Measurements from ENCODE around the gene TRAT1.
A peak's percentile ranks its signal among the peaks of the same experiment; 100 is the strongest.

TRAT1 gene

DNA sequence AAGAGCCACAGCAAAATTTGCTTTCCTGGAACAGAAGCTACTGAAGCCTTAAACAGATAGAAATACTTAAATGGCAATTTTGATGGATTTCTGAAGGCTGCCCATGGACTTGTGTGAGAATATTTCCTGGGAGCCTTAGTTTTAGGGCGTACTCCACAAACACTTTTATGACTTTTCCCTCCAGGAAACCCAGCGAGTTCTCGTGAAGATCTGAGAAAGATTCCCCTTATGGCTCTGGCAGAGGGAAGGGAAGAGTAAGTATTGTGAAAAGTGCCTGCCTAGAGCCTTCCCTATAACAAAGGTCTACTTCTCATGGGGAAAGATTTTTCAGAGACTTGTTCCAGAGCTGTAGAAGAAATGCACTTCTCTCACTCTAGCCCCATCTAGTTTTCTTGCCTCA, 31.1 kb upstream of the TRAT1 start:
- no peak overlapping the region for H3K4me3 ChIP-seq (IDR thresholded peaks at IDR 0.05; ENCODE audit: insufficient read depth, low read depth, low read length)
- H3K36me3 ChIP-seq (ENCODE audit: insufficient read depth), result no peaks in the 10 kb centered on the region
- no peaks in the 10 kb centered on the region for H4K20me1 ChIP-seq (ENCODE audit: insufficient read depth)
- no peak overlapping the region for H3K9ac ChIP-seq
- TF ChIP-seq, protein P1, sequence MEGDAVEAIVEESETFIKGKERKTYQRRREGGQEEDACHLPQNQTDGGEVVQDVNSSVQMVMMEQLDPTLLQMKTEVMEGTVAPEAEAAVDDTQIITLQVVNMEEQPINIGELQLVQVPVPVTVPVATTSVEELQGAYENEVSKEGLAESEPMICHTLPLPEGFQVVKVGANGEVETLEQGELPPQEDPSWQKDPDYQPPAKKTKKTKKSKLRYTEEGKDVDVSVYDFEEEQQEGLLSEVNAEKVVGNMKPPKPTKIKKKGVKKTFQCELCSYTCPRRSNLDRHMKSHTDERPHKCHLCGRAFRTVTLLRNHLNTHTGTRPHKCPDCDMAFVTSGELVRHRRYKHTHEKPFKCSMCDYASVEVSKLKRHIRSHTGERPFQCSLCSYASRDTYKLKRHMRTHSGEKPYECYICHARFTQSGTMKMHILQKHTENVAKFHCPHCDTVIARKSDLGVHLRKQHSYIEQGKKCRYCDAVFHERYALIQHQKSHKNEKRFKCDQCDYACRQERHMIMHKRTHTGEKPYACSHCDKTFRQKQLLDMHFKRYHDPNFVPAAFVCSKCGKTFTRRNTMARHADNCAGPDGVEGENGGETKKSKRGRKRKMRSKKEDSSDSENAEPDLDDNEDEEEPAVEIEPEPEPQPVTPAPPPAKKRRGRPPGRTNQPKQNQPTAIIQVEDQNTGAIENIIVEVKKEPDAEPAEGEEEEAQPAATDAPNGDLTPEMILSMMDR (conservative IDR thresholded peaks at IDR 0.05; ENCODE audit: low read depth, low read length), result no peak
- no peak overlapping the region for H2AFZ ChIP-seq (ENCODE audit: low read depth)
- H3K27ac ChIP-seq, result no peak overlapping the region
- no peaks in the 10 kb centered on the region for H3K4me1 ChIP-seq (ENCODE audit: low read depth, poor library complexity, severe bottlenecking)
- no peaks in the 10 kb centered on the region for H3K27me3 ChIP-seq (ENCODE audit: insufficient read depth, low read depth)
- no peak overlapping the region for H3K4me2 ChIP-seq
- no peaks in the 10 kb centered on the region for H3K79me2 ChIP-seq (ENCODE audit: insufficient read depth, low read depth)

DNA sequence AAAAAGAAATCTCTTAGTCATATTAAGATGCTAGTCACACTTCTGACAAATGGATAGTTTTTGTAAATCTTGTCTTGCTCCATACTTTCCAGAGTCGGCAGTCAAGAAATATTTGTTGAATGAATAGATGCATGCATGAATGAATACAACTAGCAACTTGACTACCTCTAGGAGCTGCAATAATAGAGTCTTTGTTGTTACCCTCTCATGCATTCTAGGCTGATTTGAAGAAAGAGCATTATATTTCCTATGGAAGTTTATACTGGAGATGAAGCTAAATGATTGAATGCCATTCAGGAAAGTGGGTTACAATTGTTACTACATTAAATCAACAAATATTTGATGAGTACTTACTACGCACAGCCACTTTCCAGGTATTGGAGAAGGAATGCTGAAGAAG, 18.1 kb upstream of the TRAT1 start:
- H3K27me3 ChIP-seq (ENCODE audit: insufficient read depth, low read depth), result no peaks in the 10 kb centered on the region
- no peaks in the 10 kb centered on the region for H3K36me3 ChIP-seq (ENCODE audit: insufficient read depth)
- no peak overlapping the region for H3K4me2 ChIP-seq
- no peak overlapping the region for H3K4me3 ChIP-seq (IDR thresholded peaks at IDR 0.05; ENCODE audit: insufficient read depth, low read depth, low read length)
- H4K20me1 ChIP-seq (ENCODE audit: insufficient read depth), result no peaks in the 10 kb centered on the region
- TF ChIP-seq, protein P1 (conservative IDR thresholded peaks at IDR 0.05; ENCODE audit: low read depth, low read length), result no peak
- H3K4me1 ChIP-seq (ENCODE audit: low read depth, poor library complexity, severe bottlenecking), result no peaks in the 10 kb centered on the region
- H3K27ac ChIP-seq, result no peak overlapping the region
- H2AFZ ChIP-seq (ENCODE audit: low read depth), result no peak overlapping the region
- no peak overlapping the region for H3K9ac ChIP-seq
- no peaks in the 10 kb centered on the region for H3K79me2 ChIP-seq (ENCODE audit: insufficient read depth, low read depth)

DNA sequence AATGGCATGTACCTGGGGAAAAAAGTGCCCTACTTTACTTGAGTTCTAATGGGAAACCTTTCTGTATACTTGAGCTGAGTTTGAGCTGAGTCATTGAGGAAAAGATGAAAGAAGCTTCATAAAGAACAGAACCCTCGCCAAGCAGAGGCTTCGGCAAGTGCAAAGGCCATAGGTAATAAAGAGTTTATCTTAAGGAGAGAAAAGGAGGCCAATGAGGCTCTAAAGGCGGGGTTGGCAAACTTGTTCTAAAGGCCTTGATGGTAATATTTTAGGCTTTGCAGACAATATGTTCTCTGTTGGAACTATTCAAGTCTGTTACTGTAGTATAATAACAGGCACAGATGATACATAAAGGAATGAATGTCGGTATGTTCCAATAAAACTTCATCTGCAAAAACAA, 17.6 kb upstream of the TRAT1 start:
- TF ChIP-seq, protein P1 (conservative IDR thresholded peaks at IDR 0.05; ENCODE audit: low read depth, low read length), result no peak
- H3K36me3 ChIP-seq (ENCODE audit: insufficient read depth), result no peaks in the 10 kb centered on the region
- H3K4me1 ChIP-seq (ENCODE audit: low read depth, poor library complexity, severe bottlenecking), result no peaks in the 10 kb centered on the region
- no peak overlapping the region for H3K9ac ChIP-seq
- no peak overlapping the region for H2AFZ ChIP-seq (ENCODE audit: low read depth)
- no peak overlapping the region for H3K4me3 ChIP-seq (IDR thresholded peaks at IDR 0.05; ENCODE audit: insufficient read depth, low read depth, low read length)
- H3K27ac ChIP-seq, result no peak overlapping the region
- no peaks in the 10 kb centered on the region for H3K79me2 ChIP-seq (ENCODE audit: insufficient read depth, low read depth)
- no peaks in the 10 kb centered on the region for H4K20me1 ChIP-seq (ENCODE audit: insufficient read depth)
- no peak overlapping the region for H3K4me2 ChIP-seq
- no peaks in the 10 kb centered on the region for H3K27me3 ChIP-seq (ENCODE audit: insufficient read depth, low read depth)

DNA sequence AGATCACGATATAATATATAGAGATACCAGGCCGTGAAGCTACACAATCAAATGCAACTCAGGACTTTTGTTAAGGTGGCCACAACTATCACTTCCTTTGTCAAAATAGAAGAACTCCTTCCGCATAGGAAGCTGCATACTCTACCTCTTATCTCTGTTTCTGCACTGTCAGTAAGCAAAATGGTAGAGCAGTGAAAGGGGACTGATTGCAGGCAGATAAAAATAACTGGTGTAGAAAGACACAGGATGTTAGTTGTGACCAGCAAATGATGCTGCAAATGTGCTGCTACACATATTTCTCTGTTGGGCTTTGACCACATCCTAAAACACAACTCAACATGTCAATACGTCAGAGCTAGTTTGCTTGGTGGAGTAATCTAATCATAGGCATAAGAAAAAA, 16.3 kb upstream of the TRAT1 start:
- H3K27ac ChIP-seq, result no peak overlapping the region
- H4K20me1 ChIP-seq (ENCODE audit: insufficient read depth), result no peaks in the 10 kb centered on the region
- no peak overlapping the region for H3K4me2 ChIP-seq
- no peak overlapping the region for H3K9ac ChIP-seq
- H3K4me3 ChIP-seq (IDR thresholded peaks at IDR 0.05; ENCODE audit: insufficient read depth, low read depth, low read length), result no peak overlapping the region
- no peaks in the 10 kb centered on the region for H3K79me2 ChIP-seq (ENCODE audit: insufficient read depth, low read depth)
- H2AFZ ChIP-seq (ENCODE audit: low read depth), result no peak overlapping the region
- H3K36me3 ChIP-seq (ENCODE audit: insufficient read depth), result no peaks in the 10 kb centered on the region
- TF ChIP-seq, protein P1 (conservative IDR thresholded peaks at IDR 0.05; ENCODE audit: low read depth, low read length), result no peak
- H3K27me3 ChIP-seq (ENCODE audit: insufficient read depth, low read depth), result no peaks in the 10 kb centered on the region
- no peaks in the 10 kb centered on the region for H3K4me1 ChIP-seq (ENCODE audit: low read depth, poor library complexity, severe bottlenecking)

DNA sequence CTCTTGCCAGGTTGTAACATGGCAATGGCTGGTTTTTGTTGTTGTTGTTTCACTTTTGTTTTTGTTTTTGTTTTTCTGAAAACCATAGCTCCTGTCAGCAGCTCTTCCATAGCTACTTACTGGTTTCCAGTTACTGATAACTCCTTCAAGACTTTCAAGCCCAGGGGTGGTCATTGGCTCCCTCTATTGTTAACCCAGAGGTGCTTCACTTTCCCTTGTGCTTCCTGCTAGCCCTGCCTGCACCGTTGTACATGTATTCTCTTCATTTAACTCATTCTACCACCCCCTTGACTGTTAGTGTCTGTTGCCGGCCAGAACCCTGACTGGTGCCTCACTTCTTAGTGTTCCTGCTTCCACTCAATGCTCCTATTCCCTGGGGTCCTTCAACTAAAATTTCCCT, 4.2 kb upstream of the TRAT1 start:
- no peak overlapping the region for H3K27ac ChIP-seq
- H3K4me3 ChIP-seq (IDR thresholded peaks at IDR 0.05; ENCODE audit: insufficient read depth, low read depth, low read length), result no peak overlapping the region
- H3K9ac ChIP-seq, result no peak overlapping the region
- H3K4me2 ChIP-seq, result no peak overlapping the region
- no peaks in the 10 kb centered on the region for H3K79me2 ChIP-seq (ENCODE audit: insufficient read depth, low read depth)
- H3K27me3 ChIP-seq (ENCODE audit: insufficient read depth, low read depth), result no peaks in the 10 kb centered on the region
- no peaks in the 10 kb centered on the region for H4K20me1 ChIP-seq (ENCODE audit: insufficient read depth)
- TF ChIP-seq, protein P1 (conservative IDR thresholded peaks at IDR 0.05; ENCODE audit: low read depth, low read length), result peak; percentile 55
- peaks cover 14% of the 10 kb centered on the region for H3K4me1 ChIP-seq (ENCODE audit: low read depth, poor library complexity, severe bottlenecking)
- no peaks in the 10 kb centered on the region for H3K36me3 ChIP-seq (ENCODE audit: insufficient read depth)
- H2AFZ ChIP-seq (ENCODE audit: low read depth), result no peak overlapping the region

Measured in KMS-11 (cell line).